Stimulated activated CD8-positive, alpha-beta memory T cell treated with anti-CD3 and anti-CD28 coated beads, Interleukin-12 subunit alpha, Interleukin-12 subunit beta, amount 100 ng/mL, for 4 hours (primary cell): ENCODE data around the gene IRF4.

ENCODE experiments used
- DNase-seq: peaks from one replicate; pipeline ENCODE4 v3.0.0-alpha.2; 2020; ENCODE audit warnings: low read depth

IRF4 gene

DNA sequence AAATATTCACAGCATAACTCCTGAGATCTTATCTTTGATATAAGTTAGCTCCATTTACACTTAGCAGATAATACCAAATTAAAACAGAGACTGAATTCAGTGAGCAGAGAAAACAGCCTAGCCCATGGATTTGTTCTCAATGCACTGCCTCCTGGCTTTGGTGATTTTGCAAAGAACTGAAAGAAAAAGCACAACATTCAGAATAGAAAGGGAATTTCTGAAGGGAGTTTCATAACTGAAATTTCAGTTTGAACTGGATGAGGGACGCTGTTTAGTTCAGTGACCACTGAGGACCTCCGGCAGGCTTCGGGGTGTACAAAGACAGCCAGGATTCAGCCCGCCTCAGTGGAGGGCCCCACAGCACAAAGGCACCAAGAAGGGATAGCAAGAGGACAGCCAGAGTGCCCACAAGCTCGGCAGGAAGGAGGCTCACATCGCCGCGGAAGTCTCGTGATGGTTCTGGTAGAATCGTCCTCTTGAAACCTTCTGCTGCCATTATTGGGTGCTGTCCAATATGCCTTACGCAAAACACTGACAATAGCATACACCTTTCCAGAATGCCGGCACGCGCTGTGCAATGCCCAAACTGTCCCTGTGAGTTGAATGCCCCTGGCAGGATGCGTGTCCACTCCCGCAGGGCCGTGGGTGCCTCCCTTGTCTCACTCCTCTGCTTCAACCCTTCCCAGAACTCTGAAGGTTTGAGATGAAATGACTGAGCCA is 9.7 kb upstream of the IRF4 start:
- DNase-seq, result no peak

DNA sequence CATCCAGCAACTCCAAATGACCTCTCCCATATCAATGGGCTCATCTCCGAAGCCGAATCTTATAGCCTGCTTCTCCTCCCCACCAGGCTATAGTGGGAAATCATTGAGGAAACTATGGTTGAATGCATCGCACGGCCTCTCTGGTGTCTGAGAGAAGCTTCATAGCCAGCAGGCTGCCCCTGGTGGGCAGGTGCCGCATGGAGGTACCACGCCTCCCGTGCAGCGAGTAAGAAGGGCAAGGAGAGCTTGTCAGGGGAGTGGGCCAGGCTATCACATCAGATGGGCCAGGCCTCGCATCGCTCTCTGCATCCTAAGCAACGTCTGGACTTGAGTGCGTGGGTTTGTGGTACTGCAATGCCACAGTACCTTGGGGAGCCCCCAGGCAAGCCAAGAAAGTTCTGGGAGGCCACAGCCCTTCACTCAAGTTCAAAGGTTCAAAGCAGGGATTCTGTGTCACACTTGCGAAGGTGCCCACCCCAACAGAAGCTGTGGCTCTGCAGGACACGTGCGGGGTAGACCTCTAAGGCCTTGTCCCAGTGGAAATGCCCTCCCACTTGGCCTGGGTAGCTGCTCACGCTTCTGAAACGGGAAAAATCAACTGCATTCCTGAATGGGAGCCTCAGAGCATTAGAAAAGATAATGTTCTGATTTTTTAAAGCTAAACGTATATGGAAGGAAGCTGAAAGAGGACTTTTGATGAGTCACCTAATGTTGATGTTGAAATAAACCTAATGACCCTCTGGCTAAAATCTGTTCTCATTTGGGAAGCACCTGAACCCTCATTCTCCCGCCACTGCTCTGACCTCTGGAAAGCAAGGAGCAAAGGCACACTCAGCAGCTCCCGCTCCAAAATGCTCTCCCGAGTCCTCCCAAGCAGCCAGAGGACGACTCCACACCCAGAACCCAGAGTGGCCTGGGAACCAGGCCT is 8.4 kb upstream of the IRF4 start:
- no peak for DNase-seq

DNA sequence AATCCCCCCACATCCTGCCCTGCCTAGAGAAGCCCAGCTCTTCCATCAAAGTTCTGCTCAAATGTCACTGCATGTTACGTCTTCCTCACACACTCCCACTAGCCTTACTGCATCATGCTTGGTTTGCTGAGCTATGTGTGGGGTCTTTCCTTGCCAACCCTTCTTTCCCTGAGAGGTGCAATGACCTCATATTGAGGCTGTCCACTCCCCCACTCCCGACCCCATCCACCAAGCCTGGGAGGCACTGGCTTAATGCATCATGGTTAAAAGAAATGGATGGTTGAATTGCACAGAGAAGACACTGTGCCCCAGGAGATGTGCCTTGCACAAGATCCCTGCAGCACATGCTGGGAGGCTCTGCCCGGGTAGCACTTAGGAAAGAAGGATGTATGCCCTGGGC is 7.7 kb upstream of the IRF4 start:
- DNase-seq, result no peak

DNA sequence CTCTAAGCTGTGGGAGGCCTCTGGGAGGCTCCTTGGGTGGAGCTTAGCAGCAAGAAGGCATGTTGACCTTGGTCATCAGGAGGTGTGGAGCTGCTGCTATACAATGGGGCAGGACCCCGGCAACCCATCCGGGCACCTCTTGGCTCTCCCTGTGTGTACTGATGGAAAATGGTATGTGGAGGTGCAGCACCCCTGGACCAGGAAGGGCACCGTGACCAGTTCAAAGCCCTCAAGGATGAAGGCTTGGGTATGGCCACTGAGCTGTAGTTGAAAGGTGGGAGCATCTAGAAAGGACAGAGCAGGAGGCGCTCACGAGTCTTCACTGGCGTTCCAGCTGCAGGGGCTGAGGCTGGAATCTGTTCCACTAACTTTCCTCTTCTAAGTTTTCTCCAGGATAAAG is 6.7 kb upstream of the IRF4 start:
- DNase-seq, result no peak

DNA sequence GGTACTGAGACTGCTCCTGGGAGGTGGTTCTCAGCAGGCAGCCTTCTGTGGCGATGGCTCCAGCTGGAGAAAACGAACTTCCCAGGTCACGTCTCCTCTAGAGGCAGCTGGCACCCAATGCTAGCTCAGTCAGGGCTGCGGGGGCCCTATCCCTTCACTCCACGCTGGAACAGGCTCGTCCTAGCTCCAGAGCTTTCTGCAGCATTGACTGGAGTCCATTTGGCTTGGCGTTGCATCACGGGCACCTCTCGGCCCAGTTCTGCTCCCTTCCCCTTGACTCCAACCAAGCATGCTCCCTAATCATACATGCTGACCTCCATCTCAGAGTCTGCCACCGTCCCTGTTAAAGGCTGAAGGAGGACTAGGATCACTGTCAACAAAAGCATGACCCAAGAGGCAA is 5.9 kb upstream of the IRF4 start:
- no peak for DNase-seq

DNA sequence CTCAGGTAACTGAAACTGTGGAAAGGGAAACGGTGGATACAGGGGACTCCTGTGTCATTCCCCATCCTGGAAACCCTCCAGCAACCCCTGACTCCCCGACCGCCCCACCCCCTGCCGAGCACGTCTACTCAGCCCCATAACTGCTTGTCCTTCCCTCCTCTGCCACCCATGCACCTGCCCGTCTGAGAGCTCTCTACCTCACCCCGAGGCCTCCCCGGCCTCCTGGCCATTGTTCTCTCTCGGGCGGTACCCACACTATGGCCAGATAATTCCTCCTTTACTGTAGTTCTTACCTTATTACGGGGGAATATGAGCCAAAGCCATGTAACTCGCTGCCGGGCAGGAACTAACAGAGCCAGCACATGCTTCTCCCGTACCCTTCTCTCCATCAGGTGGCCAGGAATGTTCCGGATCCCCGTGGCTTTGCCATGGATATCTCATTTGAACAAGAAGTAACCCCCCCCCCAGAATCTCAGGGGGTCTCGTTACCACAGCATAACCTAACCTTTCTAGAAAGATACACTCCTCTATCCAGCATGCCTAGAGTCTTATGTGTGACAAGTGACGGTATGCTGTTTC is 4.8 kb upstream of the IRF4 start:
- no peak for DNase-seq

DNA sequence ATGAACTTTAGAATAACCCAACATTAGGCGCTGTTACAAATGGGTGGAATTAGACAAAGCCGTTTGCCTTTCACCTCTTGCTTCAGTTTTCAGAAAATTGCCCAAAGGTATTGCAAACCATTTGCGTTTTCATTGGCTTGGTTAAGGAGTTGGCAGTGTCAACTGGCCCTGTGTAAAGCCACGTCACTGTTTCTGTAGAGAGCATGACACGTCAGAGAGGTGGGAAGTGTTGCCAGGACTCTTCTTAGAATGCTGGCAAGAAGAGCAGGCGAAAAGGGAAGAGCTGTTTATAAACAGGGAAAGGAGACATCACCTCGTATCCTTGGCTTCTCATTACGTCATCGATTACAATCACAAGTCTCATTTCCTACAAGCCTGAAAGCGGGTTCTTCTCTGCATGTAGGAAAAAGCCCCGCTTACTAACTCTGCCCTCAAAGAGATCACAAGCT is 4.2 kb upstream of the IRF4 start:
- DNase-seq, result no peak

DNA sequence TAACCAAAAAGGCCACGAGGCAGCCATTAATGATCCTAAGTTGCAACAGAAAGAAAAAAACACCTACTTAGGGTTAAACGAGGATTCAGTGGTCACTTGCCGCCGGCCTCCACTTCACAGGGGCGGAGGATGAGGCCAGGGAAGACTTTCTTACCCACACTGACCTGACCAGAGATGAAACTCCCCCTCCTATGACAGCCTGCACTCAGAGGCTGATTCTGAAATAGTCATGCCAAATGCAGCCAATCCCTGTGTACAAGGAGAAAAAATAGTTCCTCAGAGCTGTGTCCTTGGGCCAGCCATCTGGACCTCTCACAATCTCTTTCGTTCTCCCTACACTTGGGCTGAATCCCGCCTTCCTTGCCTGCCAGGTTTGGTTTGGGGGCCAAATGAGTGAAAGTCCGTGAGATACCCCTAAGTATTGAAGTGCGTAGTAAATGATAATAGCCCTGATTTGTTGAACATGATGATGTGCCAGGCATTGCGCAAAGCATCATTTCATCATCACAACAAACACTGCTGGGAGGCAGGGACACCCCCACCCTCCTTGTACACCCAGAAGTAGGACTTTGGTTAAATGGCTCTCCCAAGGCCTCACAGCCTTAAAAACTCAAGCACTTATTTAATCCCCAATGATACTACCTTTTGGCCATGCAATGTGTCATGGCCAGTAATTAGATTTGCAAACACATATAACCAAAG is 3.2 kb upstream of the IRF4 start:
- DNase-seq, result no peak

DNA sequence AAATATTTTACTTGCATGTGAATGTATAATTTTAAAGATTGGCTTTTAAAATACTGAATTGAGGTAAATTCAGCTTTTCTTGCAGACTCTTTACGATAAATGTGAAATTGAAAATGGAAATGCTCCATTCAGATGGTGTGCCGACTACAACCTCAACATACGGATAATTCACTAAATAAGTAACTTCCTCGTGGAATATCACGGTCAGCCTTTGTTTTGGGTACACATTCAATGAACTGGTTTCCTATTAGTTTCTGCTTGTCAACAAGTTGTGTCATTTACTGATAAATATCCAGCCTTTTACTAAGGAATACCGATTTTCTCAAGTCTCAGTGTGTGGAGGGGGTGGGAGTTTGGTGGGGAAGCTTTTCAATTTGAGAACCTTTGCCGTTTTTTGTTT is 2.4 kb upstream of the IRF4 start:
- DNase-seq, result no peak

DNA sequence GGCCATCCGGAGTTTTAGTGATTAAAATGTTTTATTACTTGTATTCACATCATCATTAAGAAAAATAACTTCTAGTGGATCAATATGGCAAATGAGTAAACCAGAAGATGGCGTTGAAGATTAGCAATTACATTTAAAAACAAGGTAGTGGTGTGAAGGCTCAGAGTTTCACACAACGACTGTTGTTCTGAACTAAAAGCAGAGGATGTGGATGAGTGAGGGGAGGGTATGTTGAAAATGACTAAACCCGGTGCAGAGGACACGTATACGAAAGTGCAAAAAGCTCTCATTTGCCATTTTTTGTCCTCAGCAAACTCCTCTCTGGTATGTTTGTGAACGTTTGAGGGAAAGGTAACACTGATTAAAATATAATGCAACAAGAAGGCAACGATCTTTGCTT is 1.9 kb upstream of the IRF4 start:
- no peak for DNase-seq

DNA sequence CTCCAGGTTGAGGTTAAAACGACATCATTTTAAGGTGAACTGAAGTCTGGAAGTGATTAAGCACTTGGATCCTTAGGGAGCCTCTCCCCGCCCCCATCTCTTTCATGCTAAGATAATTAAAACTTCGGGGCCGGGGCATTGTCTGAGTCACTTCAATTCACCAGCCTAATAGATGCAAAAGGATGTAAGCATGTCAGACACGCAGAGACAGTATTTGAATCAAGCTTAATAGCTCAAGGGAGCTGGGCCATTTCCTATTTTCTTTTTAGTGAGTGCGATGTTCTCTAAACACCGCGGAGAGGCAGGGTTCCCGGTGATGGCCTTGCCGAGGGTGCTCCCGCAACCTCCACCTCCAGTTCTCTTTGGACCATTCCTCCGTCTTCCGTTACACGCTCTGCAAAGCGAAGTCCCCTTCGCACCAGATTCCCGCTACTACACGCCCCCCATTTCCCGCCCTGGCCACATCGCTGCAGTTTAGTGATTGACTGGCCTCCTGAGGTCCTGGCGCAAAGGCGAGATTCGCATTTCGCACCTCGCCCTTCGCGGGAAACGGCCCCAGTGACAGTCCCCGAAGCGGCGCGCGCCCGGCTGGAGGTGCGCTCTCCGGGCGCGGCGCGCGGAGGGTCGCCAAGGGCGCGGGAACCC is 516 bp upstream of the IRF4 start:
- no peak for DNase-seq

DNA sequence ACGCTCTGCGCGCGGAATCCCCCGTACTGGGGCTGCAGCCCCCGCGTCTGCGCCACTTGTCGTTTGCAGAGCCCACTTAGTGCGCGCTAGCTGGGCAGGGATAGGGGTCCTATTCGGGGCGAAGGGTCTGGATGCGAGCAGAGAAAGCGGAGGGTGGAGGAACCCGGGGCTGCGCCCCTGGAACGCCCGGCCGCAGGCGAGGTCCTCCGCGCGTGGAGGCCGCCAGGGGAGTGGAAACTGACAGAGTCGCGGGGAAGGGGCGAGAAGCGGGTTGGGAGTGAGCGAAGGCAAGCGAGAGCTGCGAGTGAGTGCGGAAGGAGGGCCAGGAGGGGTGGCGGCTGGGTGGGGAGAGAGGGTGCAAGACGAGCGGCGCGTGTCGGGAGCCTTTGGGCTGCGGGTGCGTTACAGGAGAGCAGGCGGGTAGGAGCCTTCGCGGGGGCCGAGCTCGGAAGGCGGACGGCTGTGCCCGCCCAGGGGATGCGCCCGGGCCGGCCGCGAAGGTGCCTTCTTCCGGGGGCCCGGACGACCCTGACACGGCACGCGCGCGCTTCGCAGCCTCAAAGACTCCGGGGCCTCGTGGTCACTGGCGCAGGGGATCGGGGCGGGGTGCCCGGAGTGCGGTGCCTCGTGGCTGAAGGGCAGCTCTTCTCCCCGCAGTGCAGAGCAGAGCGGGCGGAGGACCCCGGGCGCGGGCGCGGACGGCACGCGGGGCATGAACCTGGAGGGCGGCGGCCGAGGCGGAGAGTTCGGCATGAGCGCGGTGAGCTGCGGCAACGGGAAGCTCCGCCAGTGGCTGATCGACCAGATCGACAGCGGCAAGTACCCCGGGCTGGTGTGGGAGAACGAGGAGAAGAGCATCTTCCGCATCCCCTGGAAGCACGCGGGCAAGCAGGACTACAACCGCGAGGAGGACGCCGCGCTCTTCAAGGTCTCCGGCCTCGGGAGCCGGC is 1.2 kb downstream of the IRF4 start:
- DNase-seq, result no peak

DNA sequence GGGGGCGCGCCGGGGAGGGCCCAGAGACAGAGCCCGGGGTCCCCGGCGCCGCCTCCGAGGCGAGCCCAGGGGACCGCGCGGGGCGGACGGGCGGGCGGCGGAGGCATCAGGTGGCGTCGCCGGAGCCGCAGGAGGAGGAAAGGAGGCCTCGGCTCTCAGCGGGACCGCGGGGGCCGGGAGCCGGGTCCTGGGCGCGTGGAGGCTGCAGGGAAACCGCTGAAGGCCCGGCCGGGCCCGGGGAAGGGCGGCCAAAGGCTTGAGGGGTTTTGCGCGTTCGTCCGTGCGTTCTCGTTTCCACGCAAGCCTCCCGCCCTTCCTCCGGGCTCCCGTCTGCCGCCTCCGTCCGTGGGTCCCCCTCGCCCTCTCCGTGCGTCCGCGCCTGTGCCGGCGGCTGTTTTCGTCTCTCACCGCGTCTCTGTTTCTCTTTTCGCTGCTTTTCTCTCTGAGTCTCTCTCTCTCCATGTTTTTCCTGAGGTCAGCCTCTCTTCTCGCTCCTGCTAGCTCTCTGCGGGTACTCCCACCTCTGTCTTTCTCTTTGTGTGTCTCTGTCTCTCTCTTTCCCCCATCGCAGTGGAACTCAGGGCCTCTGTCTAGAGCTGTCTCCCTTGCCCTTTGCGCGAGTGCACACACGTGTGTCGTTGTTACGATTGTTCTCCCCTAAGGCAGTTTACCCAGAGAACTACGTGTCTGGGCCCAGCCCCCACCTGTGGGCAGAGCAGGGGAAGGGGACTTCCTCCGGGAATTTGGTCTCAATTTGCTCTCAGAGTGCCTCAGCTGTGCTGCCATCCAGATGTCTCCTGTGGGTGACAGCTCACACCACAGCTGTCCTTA is 2.1 kb downstream of the IRF4 start:
- DNase-seq, result no peak

DNA sequence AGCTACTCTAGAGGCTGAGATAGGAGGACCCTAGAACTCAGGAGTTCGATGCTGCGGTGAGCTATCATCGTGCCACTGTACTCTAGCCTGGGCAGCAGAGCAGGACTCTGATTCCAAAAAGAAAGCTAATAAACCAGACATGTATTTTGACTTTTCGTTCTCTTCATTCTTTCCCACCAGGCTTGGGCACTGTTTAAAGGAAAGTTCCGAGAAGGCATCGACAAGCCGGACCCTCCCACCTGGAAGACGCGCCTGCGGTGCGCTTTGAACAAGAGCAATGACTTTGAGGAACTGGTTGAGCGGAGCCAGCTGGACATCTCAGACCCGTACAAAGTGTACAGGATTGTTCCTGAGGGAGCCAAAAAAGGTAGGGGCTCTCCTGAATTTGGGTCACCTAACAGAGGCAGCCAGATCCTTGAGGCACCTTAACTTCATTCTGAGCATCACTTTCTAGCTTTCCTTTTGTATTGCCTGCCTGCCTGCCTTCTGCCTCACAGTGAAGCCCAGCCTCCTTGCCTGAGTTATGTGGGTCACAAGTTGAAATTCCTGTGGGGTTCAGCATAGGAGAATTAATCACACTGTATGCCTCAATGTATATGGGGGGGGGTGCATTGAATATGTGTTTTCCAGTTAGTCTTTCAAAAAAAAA is 3.2 kb downstream of the IRF4 start:
- no peak for DNase-seq

DNA sequence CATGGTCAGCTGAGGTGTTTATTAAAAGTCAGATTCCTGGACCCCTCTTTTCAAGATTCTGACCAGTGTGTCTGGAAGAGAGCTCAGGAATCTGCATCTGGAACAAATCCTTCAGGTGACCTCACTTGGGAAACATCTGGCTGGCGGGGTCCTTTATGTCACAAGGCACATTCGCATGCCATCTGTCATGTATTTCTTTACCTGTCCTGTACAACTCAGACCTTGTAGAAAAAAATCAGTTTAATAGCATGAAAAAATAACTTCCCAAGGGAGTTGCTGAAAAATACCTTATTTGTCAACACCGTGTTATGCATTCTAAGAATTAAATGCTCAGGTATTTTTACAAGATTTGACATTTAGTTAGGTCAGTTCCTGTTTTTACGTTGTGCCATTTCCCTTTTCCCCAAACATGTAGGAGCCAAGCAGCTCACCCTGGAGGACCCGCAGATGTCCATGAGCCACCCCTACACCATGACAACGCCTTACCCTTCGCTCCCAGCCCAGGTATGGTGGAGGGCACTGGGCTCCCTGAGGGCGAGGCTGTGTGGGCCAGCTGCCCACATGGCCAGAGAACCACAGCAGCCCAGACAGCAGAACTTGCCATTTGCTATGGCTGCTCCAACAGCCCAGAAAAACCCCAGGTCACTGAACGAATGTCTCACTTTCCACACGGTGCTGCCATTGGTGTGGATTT is 4.0 kb downstream of the IRF4 start:
- DNase-seq, result no peak

DNA sequence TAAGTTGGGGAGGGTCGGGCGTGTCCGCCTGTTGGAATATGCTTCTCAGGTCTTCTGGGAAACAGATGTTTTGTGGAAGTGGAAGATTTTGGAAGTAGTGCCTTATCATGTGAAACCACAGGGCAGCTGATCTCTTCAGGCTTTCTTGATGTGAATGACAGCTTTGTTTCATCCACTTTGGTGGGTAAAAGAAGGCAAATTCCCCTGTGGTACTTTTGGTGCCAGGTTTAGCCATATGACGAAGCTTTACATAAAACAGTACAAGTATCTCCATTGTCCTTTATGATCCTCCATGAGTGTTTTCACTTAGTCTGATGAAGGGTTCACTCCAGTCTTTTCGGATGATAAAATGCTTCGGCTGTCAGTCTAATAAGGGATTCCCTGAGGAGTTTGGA is 4.6 kb downstream of the IRF4 start:
- no peak for DNase-seq

DNA sequence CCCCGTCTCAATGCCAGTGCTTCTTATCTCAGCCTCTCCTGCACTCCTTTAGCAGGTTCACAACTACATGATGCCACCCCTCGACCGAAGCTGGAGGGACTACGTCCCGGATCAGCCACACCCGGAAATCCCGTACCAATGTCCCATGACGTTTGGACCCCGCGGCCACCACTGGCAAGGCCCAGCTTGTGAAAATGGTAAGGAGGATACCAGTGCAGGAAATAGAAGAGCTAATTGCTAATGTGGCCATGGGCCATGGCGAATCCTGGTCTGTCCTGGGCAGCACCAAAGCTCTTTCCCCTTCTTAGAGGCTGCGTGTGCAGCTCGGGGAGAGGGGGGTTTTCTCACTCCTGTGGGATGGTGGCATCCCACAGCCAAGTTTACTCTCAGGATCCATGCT is 5.5 kb downstream of the IRF4 start:
- no peak for DNase-seq

DNA sequence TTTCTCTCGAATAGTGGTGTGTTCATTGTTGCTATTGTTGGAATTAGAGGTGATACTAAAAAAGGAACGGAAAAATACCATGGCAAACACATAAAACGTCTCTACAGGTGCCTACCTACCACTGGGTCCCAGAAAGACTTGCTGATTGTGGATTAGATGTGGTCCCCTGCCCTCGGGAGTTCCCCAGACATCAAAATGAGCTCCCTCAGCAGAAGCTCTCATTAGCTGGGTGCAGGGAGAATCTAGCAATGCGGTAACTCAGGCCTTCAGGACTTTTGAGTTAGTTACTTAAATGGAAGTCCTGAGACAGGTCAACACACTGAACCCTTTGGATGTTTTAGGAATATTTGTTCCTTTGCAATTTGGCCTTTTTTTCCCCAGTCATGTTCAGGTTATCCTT is 6.1 kb downstream of the IRF4 start:
- no peak for DNase-seq

DNA sequence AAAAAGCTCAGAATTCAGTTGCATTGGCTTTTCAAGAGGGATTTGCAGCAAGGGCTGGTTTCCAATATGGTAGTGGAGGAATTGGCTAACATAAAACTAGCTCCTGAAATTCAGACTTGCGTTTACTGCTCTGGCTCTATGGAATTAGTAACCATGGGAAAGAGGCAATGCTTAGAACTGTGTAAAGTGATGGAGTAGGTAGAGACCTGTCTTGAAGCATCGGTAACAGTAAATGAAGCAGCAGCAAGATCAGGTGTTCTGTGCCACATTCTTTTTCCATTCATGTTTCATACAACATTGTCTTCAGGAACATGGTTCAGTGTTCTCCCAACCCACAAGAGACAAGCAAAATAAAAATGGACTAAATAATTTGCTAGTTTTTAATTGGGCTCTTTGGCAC is 6.5 kb downstream of the IRF4 start:
- DNase-seq, result no peak
